Measurements from ENCODE around the gene SLC2A13.
"Not testable (repeated sequence)": the region's sequence is repeated elsewhere in the genome, so short reads cannot be mapped to it uniquely, and the experiment has no call there.

The SLC2A13 gene

DNA sequence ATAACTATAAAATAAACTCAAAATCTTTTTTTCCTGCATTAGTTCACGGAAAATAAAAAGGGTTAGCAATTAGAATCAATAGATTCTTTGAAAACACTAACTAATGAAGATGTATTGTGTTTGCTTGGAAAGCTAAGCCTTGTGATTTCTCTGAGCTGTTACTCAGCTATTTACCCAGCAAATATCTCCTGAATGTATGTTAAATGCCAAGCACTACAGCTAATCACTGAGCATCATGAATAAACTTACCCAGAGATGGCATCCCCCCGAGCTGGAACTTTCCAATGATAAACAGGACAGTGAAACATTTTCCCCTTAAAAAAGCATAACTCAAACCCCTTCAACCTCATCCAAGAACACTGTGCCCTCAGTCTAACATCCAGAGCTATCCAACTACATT, 71.2 kb downstream of the SLC2A13 start:
- H3K4me3 ChIP-seq (ENCODE audit: low read depth, low read length) = no peak overlapping the region
- no peak overlapping the region for H3K27ac ChIP-seq
- no peaks in the 10 kb centered on the region for H3K27me3 ChIP-seq (ENCODE audit: insufficient read depth, low read depth, severe bottlenecking)
- DNase-seq = no peak
- TF ChIP-seq CTCF (IDR thresholded peaks at IDR 0.05; ENCODE audit: low read depth, low read length) = no peak
- no peaks in the 10 kb centered on the region for H3K9me3 ChIP-seq (ENCODE audit: severe bottlenecking)
- no peaks in the 10 kb centered on the region for H3K36me3 ChIP-seq

DNA sequence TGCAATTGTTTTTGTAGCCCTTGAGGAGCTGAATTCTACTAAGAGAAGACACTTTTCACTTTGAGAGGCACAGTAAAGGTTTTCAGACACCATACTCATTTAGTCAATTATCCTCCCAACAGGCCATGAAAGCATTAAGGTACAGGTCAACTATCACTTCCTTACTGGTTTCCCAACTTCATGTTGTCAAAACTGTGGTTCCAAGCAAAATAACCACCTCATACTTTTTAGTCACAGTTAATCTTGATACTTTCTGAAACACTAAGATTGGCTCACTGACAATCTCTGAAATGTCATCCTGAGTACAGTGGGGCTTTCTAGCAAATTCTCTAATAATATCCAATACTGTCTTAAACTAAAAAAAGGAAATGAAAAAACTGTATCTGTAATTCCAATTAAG, 71.7 kb downstream of the SLC2A13 start:
- Histone ChIP-seq H3K36me3 (no peaks in the 10 kb centered on the region), H3K27me3 (ENCODE audit: insufficient read depth, low read depth, severe bottlenecking) (no peaks in the 10 kb centered on the region), H3K27ac (no peak overlapping the region), H3K4me3 (ENCODE audit: low read depth, low read length) (no peak overlapping the region), H3K9me3 (ENCODE audit: severe bottlenecking) (no peaks in the 10 kb centered on the region)
- no peak for TF ChIP-seq CTCF (IDR thresholded peaks at IDR 0.05; ENCODE audit: low read depth, low read length)
- DNase-seq = no peak

GRCh38 chr12:40033242-40033630, 72.6 kb downstream of the SLC2A13 start:
- no peak for DNase-seq
- Histone ChIP-seq H3K27me3 (ENCODE audit: insufficient read depth, low read depth, severe bottlenecking) (no peaks in the 10 kb centered on the region), H3K9me3 (ENCODE audit: severe bottlenecking) (no peaks in the 10 kb centered on the region), H3K4me3 (ENCODE audit: low read depth, low read length) (no peak overlapping the region), H3K27ac (no peak overlapping the region), H3K36me3 (no peaks in the 10 kb centered on the region)
- TF ChIP-seq CTCF (IDR thresholded peaks at IDR 0.05; ENCODE audit: low read depth, low read length) = no peak

- no peak for DNase-seq
- Histone ChIP-seq H3K9me3 (ENCODE audit: severe bottlenecking) (no peaks in the 10 kb centered on the region), H3K27ac (no peak overlapping the region), H3K4me3 (ENCODE audit: low read depth, low read length) (no peak overlapping the region), H3K36me3 (no peaks in the 10 kb centered on the region), H3K27me3 (ENCODE audit: insufficient read depth, low read depth, severe bottlenecking) (no peaks in the 10 kb centered on the region)
- TF ChIP-seq CTCF (IDR thresholded peaks at IDR 0.05; ENCODE audit: low read depth, low read length) = no peak
Measured at GRCh38 chr12:40032433-40033241, 73.2 kb downstream of the SLC2A13 start.

GRCh38 chr12:40031965-40032364, 73.9 kb downstream of the SLC2A13 start:
- H3K9me3 ChIP-seq (ENCODE audit: severe bottlenecking) = no peaks in the 10 kb centered on the region
- no peak overlapping the region for H3K27ac ChIP-seq
- no peak overlapping the region for H3K4me3 ChIP-seq (ENCODE audit: low read depth, low read length)
- H3K36me3 ChIP-seq = no peaks in the 10 kb centered on the region
- no peak for TF ChIP-seq CTCF (IDR thresholded peaks at IDR 0.05; ENCODE audit: low read depth, low read length)
- no peaks in the 10 kb centered on the region for H3K27me3 ChIP-seq (ENCODE audit: insufficient read depth, low read depth, severe bottlenecking)
- DNase-seq = no peak

DNA sequence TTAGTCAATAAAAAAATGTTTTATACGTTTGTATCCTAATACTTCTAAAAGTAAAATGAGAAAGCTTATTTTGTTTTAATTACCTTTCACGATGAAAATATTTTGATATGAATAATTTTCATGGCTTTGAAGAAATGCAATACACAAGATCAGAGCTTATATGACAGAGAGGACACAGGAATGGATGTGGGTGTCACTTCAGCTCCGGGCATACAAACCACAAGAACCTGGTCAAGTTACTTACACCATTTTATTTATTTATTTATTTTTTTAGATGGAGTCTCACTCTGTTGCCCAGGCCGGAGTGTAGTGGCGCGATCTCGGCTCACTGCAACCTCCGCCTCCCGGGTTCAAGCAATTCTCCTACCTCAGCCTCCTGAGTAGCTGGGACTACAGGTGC, 74.9 kb downstream of the SLC2A13 start:
- DNase-seq; H3K27ac ChIP-seq; H3K4me3 ChIP-seq (ENCODE audit: low read depth, low read length); H3K9me3 ChIP-seq (ENCODE audit: severe bottlenecking); H3K36me3 ChIP-seq; H3K27me3 ChIP-seq (ENCODE audit: insufficient read depth, low read depth, severe bottlenecking): not testable (repeated sequence)
